ENCODE data around the gene EEF1A2. TPM values are rescaled to one million over a fixed set of nuclear protein-coding genes. Genes with fewer than 3 reads are reported as not detected.
"Not testable (repeated sequence)": the region's sequence is repeated elsewhere in the genome, so short reads cannot be mapped to it uniquely, and the experiment has no call there.

Gene EEF1A2
- total RNA-seq, 1 experiment from 2014 or later: 30.7 TPM

GRCh38 chr20:63519668-63520503, 21.0 kb upstream of the EEF1A2 start:
- Histone ChIP-seq H3K36me3 (replicated peaks; ENCODE audit: control insufficient read depth, insufficient read depth, low read length) (peaks cover 9% of the 10 kb centered on the region), H3K27me3 (ENCODE audit: control insufficient read depth, insufficient read depth, low read length) (peaks cover 7% of the 10 kb centered on the region), H3K4me3 (ENCODE audit: insufficient read depth, low read depth, low read length) (peak overlapping the region; percentile 91)
- DNase-seq: peak; percentile 94

GRCh38 chr20:63518946-63519667, 20.2 kb upstream of the EEF1A2 start:
- peaks cover 9% of the 10 kb centered on the region for H3K36me3 ChIP-seq (replicated peaks; ENCODE audit: control insufficient read depth, insufficient read depth, low read length)
- DNase-seq: peak; percentile 84
- H3K27me3 ChIP-seq (ENCODE audit: control insufficient read depth, insufficient read depth, low read length): peaks cover 7% of the 10 kb centered on the region
- peak overlapping the region; percentile 91 for H3K4me3 ChIP-seq (ENCODE audit: insufficient read depth, low read depth, low read length)

DNA sequence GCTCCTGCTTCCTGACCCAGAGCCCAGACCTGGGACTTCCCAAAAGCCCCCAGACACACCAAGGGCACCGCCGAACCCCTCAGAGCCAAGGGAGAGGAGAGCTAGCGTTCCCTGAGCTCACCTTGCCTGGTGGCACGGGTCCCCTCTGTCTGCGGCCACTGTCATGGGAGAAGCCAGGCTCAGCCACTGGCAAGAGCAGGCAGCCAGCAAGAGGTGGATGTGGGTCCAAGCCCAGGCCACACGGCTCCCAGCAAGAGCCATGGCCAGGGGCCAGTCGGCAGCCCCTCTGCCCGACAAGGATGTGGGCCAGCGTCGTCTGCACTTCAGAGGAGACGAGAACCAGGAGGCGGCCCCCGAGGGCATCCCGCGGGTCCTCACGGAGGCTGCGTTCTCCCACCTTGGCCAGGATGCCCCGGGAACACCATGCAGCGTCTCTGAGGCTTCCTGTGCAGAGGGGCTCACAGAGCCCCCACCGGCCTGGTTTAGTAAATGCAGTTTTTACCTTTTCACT, 19.5 kb upstream of the EEF1A2 start:
- H3K27me3 ChIP-seq (ENCODE audit: control insufficient read depth, insufficient read depth, low read length): peaks cover 7% of the 10 kb centered on the region
- peak; percentile 89 for DNase-seq
- H3K4me3 ChIP-seq (ENCODE audit: insufficient read depth, low read depth, low read length): no peak overlapping the region
- H3K36me3 ChIP-seq (replicated peaks; ENCODE audit: control insufficient read depth, insufficient read depth, low read length): peaks cover 7% of the 10 kb centered on the region

DNA sequence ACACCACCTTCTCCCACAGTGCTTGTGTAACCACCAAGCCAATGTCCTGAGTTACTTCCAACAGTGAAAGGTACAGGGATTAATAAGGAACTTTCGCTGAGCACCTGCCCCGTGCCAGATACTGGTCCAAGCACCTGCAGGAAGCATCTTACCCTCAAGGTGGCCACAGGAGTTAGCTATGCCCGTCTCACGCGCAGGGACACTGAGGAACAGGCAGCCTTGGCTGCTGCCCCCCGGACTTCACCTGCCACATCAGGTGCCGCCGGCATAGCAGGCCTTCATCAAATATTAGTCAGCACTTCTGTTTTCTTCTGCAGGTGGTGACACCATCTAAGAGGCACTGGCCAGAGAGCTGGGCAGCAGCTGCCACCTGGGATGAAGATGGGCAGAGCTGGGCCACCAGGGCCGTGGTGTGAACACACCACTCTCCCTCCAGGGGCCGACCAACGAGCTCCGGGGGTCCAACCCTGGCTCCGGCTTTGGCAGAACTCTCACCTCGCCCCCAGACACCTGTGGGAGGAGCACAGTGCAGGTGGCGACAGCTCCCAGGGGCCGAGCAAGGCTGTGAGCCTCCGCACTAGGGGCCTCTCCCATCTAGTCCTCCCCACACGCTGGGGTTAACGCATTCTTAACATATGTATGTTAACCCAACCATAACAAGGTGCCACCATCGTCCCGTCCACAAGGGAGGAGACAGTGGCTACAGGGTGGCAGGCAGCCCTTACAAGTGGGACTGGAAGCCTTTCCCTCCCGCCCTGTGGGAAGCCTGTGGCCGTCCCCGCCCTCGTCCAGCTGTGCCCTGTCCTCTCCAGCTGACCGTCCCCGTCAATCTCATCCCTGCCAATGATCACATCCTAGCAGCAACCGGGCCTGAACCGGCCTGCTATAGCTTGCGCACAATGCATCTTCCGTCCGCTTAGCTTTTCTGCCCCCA, 18.8 kb upstream of the EEF1A2 start:
- no peak overlapping the region for H3K4me3 ChIP-seq (ENCODE audit: insufficient read depth, low read depth, low read length)
- peak; percentile 43 for DNase-seq
- H3K36me3 ChIP-seq (replicated peaks; ENCODE audit: control insufficient read depth, insufficient read depth, low read length): peaks cover 6% of the 10 kb centered on the region
- H3K27me3 ChIP-seq (ENCODE audit: control insufficient read depth, insufficient read depth, low read length): peaks cover 7% of the 10 kb centered on the region

- peak; percentile 23 for DNase-seq
- not testable (repeated sequence) for H3K36me3 ChIP-seq (replicated peaks; ENCODE audit: control insufficient read depth, insufficient read depth, low read length); H3K4me3 ChIP-seq (ENCODE audit: insufficient read depth, low read depth, low read length); H3K27me3 ChIP-seq (ENCODE audit: control insufficient read depth, insufficient read depth, low read length)
Measured at GRCh38 chr20:63514520-63514919, 15.6 kb upstream of the EEF1A2 start.

DNA sequence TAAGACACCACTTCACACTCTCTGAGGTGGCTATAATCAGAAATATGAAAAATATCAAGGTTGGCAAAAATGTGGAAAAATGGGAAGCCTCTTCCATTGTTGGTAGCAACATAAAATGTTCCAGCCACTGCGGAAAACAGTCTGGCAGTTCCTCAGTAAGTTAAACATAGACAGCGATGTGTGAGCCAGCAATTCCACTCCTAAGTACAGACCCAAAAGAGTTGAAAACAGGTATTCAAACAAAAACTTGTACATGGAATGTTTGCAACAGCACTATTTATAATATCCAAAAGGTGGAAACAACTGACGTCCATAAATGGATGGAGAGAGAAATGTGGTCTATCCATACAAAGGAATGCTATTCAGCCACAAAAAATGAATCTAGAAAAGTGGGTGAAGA, 14.3 kb upstream of the EEF1A2 start:
- H3K4me3 ChIP-seq (ENCODE audit: insufficient read depth, low read depth, low read length): no peak overlapping the region
- H3K36me3 ChIP-seq (replicated peaks; ENCODE audit: control insufficient read depth, insufficient read depth, low read length): no peaks in the 10 kb centered on the region
- no peaks in the 10 kb centered on the region for H3K27me3 ChIP-seq (ENCODE audit: control insufficient read depth, insufficient read depth, low read length)
- DNase-seq: no peak

DNA sequence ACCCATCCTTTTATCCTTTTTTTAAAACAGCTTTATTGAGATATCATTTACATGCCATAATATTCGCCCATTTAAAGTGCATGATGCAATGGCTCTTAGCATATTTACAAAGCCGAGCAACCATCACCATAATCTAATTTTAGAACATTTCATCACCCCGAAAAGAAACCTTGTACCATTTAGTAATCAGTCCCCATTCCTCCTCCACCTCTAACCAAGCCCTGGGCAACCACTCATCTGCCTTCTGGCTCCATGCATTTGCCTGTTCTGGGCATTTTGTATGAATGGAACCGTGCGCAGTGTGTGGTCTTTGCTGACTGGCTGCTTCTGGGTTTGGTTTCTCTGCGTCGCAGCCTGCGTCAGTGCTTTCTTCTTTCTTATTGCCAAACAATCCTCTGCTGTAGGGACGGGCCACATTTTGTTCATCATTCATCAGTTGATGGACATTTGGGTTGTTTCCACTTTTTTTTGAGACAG, 10.2 kb upstream of the EEF1A2 start:
- no peaks in the 10 kb centered on the region for H3K27me3 ChIP-seq (ENCODE audit: control insufficient read depth, insufficient read depth, low read length)
- DNase-seq: no peak

DNA sequence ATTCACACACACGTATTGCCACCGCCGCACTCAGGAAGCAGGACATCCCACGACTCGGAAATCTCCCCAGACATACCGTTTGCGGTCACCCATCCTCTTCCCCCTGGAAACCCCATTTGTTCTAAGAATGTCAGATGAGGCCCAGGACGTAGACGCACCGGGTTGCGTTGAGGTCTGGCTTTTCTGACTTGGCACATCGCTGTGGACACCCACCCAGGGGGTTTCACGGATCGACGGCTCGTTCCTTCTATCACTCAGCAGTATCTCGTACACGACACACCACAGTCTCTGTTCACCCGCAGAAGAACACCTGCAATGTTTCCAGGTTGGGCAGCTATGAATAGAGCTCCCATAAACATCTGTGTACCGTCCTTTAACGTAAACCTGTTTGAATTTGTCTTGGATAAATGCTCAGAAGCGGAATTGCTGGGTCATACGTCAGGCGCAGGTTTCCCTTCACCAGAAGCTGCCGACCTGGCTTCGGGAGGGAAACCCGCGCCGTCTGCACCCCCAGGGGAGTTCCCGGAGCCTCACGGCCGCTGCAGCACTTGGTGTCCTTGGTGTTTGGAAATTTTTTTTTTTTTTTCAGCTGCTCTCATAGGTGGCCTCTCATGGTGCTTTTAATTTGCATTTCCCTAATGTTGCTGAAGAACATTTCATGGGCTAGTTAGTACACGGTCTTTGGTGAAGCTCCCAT, 9.3 kb upstream of the EEF1A2 start:
- peak; percentile 38 for DNase-seq
- H3K4me3 ChIP-seq (ENCODE audit: insufficient read depth, low read depth, low read length): no peak overlapping the region
- no peaks in the 10 kb centered on the region for H3K36me3 ChIP-seq (replicated peaks; ENCODE audit: control insufficient read depth, insufficient read depth, low read length)
- H3K27me3 ChIP-seq (ENCODE audit: control insufficient read depth, insufficient read depth, low read length): no peaks in the 10 kb centered on the region

More for the DNA sequence above, 10.2 kb upstream of the EEF1A2 start:
- Histone ChIP-seq H3K36me3 (replicated peaks; ENCODE audit: control insufficient read depth, insufficient read depth, low read length) (no peaks in the 10 kb centered on the region), H3K4me3 (ENCODE audit: insufficient read depth, low read depth, low read length) (no peak overlapping the region)

GRCh38 chr20:63507083-63507743, 8.3 kb upstream of the EEF1A2 start:
- no peaks in the 10 kb centered on the region for H3K27me3 ChIP-seq (ENCODE audit: control insufficient read depth, insufficient read depth, low read length)
- DNase-seq: no peak
- H3K36me3 ChIP-seq (replicated peaks; ENCODE audit: control insufficient read depth, insufficient read depth, low read length): no peaks in the 10 kb centered on the region
- no peak overlapping the region for H3K4me3 ChIP-seq (ENCODE audit: insufficient read depth, low read depth, low read length)

GRCh38 chr20:63505723-63506122, 6.8 kb upstream of the EEF1A2 start:
- peak; percentile 29 for DNase-seq
- H3K36me3 ChIP-seq (replicated peaks; ENCODE audit: control insufficient read depth, insufficient read depth, low read length): no peaks in the 10 kb centered on the region
- H3K4me3 ChIP-seq (ENCODE audit: insufficient read depth, low read depth, low read length): no peak overlapping the region
- peaks cover 3% of the 10 kb centered on the region; the same call in 1 of the 2 replicates for H3K27me3 ChIP-seq (ENCODE audit: control insufficient read depth, insufficient read depth, low read length)

DNA sequence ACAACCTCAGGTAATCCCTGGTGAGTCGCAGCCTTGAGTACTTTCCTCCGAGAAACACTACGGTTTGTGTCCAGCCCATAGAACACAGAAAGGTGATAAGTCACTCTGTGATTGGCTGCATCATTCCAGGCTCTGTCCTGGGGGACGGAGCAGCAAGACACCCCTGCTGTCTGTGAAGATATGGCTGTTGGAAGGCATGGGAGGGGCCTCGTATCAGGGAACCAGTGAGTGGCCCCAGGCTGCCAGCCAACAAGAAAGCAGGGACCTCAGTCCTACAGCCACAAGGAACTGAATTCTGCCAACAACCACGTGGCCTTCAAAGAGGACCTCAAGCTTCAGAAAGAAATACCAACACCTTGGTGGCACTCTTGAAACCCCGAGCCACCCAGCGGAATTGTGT, 6.4 kb upstream of the EEF1A2 start:
- H3K36me3 ChIP-seq (replicated peaks; ENCODE audit: control insufficient read depth, insufficient read depth, low read length): no peaks in the 10 kb centered on the region
- no peak overlapping the region for H3K4me3 ChIP-seq (ENCODE audit: insufficient read depth, low read depth, low read length)
- peak; percentile 35 for DNase-seq
- peaks cover 3% of the 10 kb centered on the region; the same call in 1 of the 2 replicates for H3K27me3 ChIP-seq (ENCODE audit: control insufficient read depth, insufficient read depth, low read length)

DNA sequence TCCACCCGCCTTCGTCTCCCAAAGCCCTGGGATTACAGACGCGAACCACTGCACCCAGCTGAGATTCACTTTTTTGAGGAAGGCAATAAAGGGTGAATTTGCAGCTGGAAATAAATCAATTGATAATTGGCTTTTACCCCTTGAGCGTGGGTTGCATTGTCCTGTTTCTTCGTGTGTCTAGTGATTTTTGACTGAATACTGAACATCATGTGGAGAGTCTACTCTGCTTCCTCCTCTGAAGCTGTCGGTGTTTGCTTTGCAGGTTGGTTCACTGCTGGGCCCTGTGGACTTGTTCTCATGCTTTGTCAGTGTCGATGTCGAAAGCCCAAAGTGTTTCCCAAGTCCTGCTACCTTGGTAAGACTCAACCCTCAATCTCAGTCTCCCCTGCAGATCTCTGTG, 5.8 kb upstream of the EEF1A2 start:
- Histone ChIP-seq H3K4me3 (ENCODE audit: insufficient read depth, low read depth, low read length) (no peak overlapping the region), H3K27me3 (ENCODE audit: control insufficient read depth, insufficient read depth, low read length) (peaks cover 8% of the 10 kb centered on the region), H3K36me3 (replicated peaks; ENCODE audit: control insufficient read depth, insufficient read depth, low read length) (no peaks in the 10 kb centered on the region)
- peak; percentile 21 for DNase-seq

DNA sequence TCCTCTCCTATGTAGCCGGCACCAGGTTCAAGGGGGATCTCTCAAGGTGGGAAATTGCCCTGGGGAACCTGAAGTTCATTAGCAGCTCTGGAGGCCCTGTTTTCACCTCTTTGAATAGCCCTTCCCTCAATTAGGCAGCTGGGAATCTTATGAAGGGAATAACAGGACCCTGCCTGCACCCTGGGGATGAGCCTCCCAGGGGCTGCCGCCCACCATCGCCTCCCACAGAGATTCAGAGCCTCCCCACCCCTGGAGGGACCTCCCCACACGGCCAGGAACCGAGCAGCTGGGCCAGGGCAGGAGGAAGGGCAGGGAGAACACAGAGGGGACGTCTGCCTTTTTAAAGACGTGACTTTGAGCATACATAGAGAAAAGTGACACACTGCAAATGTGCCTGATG, 4.6 kb upstream of the EEF1A2 start:
- peak; percentile 45 for DNase-seq
- H3K4me3 ChIP-seq (ENCODE audit: insufficient read depth, low read depth, low read length): no peak overlapping the region

More for the DNA sequence above, 4.6 kb upstream of the EEF1A2 start:
- Histone ChIP-seq H3K27me3 (ENCODE audit: control insufficient read depth, insufficient read depth, low read length) (peaks cover 14% of the 10 kb centered on the region), H3K36me3 (replicated peaks; ENCODE audit: control insufficient read depth, insufficient read depth, low read length) (no peaks in the 10 kb centered on the region)

All from H7 (cell line).